GM18861 (cell line): ENCODE measurements around the gene FZR1.
A peak's percentile ranks its signal among the peaks of the same experiment; 100 is the strongest.
"Not testable (repeated sequence)": the region's sequence is repeated elsewhere in the genome, so short reads cannot be mapped to it uniquely, and the experiment has no call there.

ENCODE experiments used
- ATAC-seq: cut with Tn5 transposase; IDR thresholded peaks from one replicate; pipeline ENCODE4 v1.9.1; 2021; ENCODE audit not compliant: unreplicated experiment

Gene FZR1

GRCh38 chr19:3570606-3571011 lies 64.5 kb downstream of the FZR1 start:
- no peak for ATAC-seq

- peak; percentile 89 for ATAC-seq
Observed at GRCh38 chr19:3572132-3572854, 66.2 kb downstream of the FZR1 start.

GRCh38 chr19:3572855-3573161 lies 66.7 kb downstream of the FZR1 start, which contains the start of gene HMG20B:
Gene HMG20B, plus strand, starts transcription at chr19:3572944. Its CDS starts 366 bp downstream, at chr19:3573310.
- ATAC-seq, result no peak

GRCh38 chr19:3573162-3573857 lies 67.2 kb downstream of the FZR1 start:
- ATAC-seq, result peak; percentile 5

- no peak for ATAC-seq
Observed at GRCh38 chr19:3573858-3574637, 67.9 kb downstream of the FZR1 start.

GRCh38 chr19:3575260-3575741 lies 69.2 kb downstream of the FZR1 start:
- ATAC-seq, result no peak

- ATAC-seq, result no peak
Observed at GRCh38 chr19:3575949-3576673, 70.0 kb downstream of the FZR1 start.

- no peak for ATAC-seq
Observed at GRCh38 chr19:3576696-3577443, 70.8 kb downstream of the FZR1 start.

- no peak for ATAC-seq
Observed at GRCh38 chr19:3577723-3578344, 71.7 kb downstream of the FZR1 start.

- ATAC-seq, result no peak
Observed at GRCh38 chr19:3578390-3578789, 72.3 kb downstream of the FZR1 start.

- ATAC-seq, result no peak
Observed at GRCh38 chr19:3580156-3580934, 74.2 kb downstream of the FZR1 start.

- not testable (repeated sequence) for ATAC-seq
Observed at GRCh38 chr19:3581792-3582191, 75.7 kb downstream of the FZR1 start.

GRCh38 chr19:3584036-3584802 lies 78.1 kb downstream of the FZR1 start:
- ATAC-seq, result not testable (repeated sequence)

GRCh38 chr19:3585301-3586126 lies 79.4 kb downstream of the FZR1 start, which contains the start of gene GIPC3:
Gene GIPC3, plus strand, starts transcription at chr19:3585478. Its CDS starts 120 bp downstream, at chr19:3585598.
- no peak for ATAC-seq

- ATAC-seq, result no peak
Observed at GRCh38 chr19:3586127-3586626, 80.1 kb downstream of the FZR1 start.

GRCh38 chr19:3586707-3587346 lies 80.7 kb downstream of the FZR1 start:
- no peak for ATAC-seq
